Neural cell (in vitro differentiated cells): Measurements from ENCODE around the gene SQOR.

Source experiments
- CTCF ChIP-seq: fragments of 450-650 bp; IDR thresholded peaks from 2 replicates; pipeline ENCODE4 v1.5.1; 2014; ENCODE audit warnings: antibody characterized with exemption, mild to moderate bottlenecking, moderate library complexity; ENCODE audit not compliant: poor library complexity, severe bottlenecking
- EZH2 ChIP-seq: fragments of 200-600, 300-800 bp; shearing (Covaris generic), sonication (generic); IDR thresholded peaks from 2 replicates; pipeline ENCODE4 v1.6.1; 2014; ENCODE audit warnings: antibody characterized with exemption, low read length, borderline replicate concordance, mild to moderate bottlenecking; ENCODE audit not compliant: insufficient read depth, poor library complexity, severe bottlenecking
- MXI1 ChIP-seq: fragments of 450-650 bp; conservative IDR thresholded peaks from 2 replicates; pipeline ENCODE4 v1.6.1; 2014; ENCODE audit warnings: antibody characterized with exemption, mild to moderate bottlenecking; ENCODE audit not compliant: poor library complexity, severe bottlenecking
- POLR2AphosphoS5 ChIP-seq: IDR thresholded peaks from 2 replicates; pipeline ENCODE4 v1.6.1; 2012
- RAD21 ChIP-seq: fragments of 450-650 bp; conservative IDR thresholded peaks from 2 replicates; pipeline ENCODE4 v1.6.1; 2014; ENCODE audit warnings: antibody characterized with exemption, mild to moderate bottlenecking, moderate library complexity
- REST ChIP-seq: IDR thresholded peaks from 2 replicates; pipeline ENCODE4 v1.6.1; 2012; ENCODE audit warnings: borderline replicate concordance
- TAF1 ChIP-seq: IDR thresholded peaks from 2 replicates; pipeline ENCODE4 v1.6.1; 2012; ENCODE audit warnings: low read depth

- TF ChIP-seq EZH2 (no peak), REST (no peak), CTCF (peak; percentile 39), MXI1 (no peak), TAF1 (no peak), RAD21 (no peak), POLR2AphosphoS5 (no peak)
Observed at GRCh38 chr15:45611305-45611704, 23.5 kb upstream of the SQOR start.
